ENCODE measurements around the gene ATP6V0B. TPM values are rescaled to one million over a fixed set of nuclear protein-coding genes. Genes with fewer than 3 reads are reported as not detected.

ATP6V0B gene
- total and polyA plus RNA-seq, 9 of the 15 experiments (the other 6 are each of a cell fraction or from before 2014, with no cell fraction given), result 137 to 328 (median 220) TPM

- TF ChIP-seq ZNF395 (CRISPR knock-in tag; IDR thresholded peaks at IDR 0.05) (peak; percentile 71; the same call in 1 of the 2 replicates), NFATC3 (IDR thresholded peaks at IDR 0.05) (no peak), CREBBP (IDR thresholded peaks at IDR 0.05; ENCODE audit: low read depth, low read length) (no peak), TSC22D4 (tag; IDR thresholded peaks at IDR 0.05) (no peak), SRSF7 (optimal IDR thresholded peaks at IDR 0.05; ENCODE audit: low read depth, low read length) (no peak), RBFOX2 (IDR thresholded peaks at IDR 0.05; ENCODE audit: low read depth, low read length) (peak; percentile 66), JUND (IDR thresholded peaks at IDR 0.05; ENCODE audit: borderline replicate concordance, low read depth, low read length) (no peak), JUND (tag; IDR thresholded peaks at IDR 0.05; ENCODE audit: borderline replicate concordance, low read depth, low read length) (no peak), THAP7 (CRISPR knock-in tag; IDR thresholded peaks at IDR 0.05) (no peak), ZNF354B (CRISPR knock-in tag; IDR thresholded peaks at IDR 0.05) (no peak), ZNF77 (CRISPR knock-in tag; IDR thresholded peaks at IDR 0.05) (no peak), ILF3 (IDR thresholded peaks at IDR 0.05; ENCODE audit: borderline replicate concordance) (no peak), HEY1 (CRISPR knock-in tag; IDR thresholded peaks at IDR 0.05; ENCODE audit: borderline replicate concordance) (no peak), SMARCB1 (IDR thresholded peaks at IDR 0.05; ENCODE audit: insufficient read length, low read depth) (no peak), TCF3 (CRISPR knock-in tag; IDR thresholded peaks at IDR 0.05) (0 out of 2 replicates have a peak, but pooled peaks have one; percentile 22), ETV5 (CRISPR knock-in tag; IDR thresholded peaks at IDR 0.05; ENCODE audit: low read depth) (no peak)
- TF ChIP-seq, protein P1, sequence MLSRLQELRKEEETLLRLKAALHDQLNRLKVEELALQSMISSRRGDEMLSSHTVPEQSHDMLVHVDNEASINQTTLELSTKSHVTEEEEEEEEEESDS (CRISPR knock-in tag; IDR thresholded peaks at IDR 0.05), result no peak
- TF ChIP-seq, protein P2, sequence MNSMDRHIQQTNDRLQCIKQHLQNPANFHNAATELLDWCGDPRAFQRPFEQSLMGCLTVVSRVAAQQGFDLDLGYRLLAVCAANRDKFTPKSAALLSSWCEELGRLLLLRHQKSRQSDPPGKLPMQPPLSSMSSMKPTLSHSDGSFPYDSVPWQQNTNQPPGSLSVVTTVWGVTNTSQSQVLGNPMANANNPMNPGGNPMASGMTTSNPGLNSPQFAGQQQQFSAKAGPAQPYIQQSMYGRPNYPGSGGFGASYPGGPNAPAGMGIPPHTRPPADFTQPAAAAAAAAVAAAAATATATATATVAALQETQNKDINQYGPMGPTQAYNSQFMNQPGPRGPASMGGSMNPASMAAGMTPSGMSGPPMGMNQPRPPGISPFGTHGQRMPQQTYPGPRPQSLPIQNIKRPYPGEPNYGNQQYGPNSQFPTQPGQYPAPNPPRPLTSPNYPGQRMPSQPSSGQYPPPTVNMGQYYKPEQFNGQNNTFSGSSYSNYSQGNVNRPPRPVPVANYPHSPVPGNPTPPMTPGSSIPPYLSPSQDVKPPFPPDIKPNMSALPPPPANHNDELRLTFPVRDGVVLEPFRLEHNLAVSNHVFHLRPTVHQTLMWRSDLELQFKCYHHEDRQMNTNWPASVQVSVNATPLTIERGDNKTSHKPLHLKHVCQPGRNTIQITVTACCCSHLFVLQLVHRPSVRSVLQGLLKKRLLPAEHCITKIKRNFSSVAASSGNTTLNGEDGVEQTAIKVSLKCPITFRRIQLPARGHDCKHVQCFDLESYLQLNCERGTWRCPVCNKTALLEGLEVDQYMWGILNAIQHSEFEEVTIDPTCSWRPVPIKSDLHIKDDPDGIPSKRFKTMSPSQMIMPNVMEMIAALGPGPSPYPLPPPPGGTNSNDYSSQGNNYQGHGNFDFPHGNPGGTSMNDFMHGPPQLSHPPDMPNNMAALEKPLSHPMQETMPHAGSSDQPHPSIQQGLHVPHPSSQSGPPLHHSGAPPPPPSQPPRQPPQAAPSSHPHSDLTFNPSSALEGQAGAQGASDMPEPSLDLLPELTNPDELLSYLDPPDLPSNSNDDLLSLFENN (IDR thresholded peaks at IDR 0.05; ENCODE audit: low read depth in 2 of 2, low read length in 2 of 2), result no peak
- TF ChIP-seq, protein P3, sequence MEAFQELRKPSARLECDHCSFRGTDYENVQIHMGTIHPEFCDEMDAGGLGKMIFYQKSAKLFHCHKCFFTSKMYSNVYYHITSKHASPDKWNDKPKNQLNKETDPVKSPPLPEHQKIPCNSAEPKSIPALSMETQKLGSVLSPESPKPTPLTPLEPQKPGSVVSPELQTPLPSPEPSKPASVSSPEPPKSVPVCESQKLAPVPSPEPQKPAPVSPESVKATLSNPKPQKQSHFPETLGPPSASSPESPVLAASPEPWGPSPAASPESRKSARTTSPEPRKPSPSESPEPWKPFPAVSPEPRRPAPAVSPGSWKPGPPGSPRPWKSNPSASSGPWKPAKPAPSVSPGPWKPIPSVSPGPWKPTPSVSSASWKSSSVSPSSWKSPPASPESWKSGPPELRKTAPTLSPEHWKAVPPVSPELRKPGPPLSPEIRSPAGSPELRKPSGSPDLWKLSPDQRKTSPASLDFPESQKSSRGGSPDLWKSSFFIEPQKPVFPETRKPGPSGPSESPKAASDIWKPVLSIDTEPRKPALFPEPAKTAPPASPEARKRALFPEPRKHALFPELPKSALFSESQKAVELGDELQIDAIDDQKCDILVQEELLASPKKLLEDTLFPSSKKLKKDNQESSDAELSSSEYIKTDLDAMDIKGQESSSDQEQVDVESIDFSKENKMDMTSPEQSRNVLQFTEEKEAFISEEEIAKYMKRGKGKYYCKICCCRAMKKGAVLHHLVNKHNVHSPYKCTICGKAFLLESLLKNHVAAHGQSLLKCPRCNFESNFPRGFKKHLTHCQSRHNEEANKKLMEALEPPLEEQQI (IDR thresholded peaks at IDR 0.05), result no peak
These were observed 4.9 kb downstream of the ATP6V0B start (continued) for GRCh38 chr1:43979528-43980254.

All from K562 (cell line).